HepG2 (cell line): Measurements from ENCODE around the gene IPPK. TPM values are rescaled to one million over a fixed set of nuclear protein-coding genes. Genes with fewer than 3 reads are reported as not detected.

ENCODE experiments used
- ATAC-seq: fragments of 200-7000 bp; cut with Tn5 transposase; 3 replicates; pipeline ENCODE4 v1.9.1; 2020; ENCODE audit warnings: mild to moderate bottlenecking, moderate library complexity
- BruUV-seq: library from RNA; stranded (reverse); fragments of 400-500 nt; replicated peaks from 2 replicates; lab custom pipeline; 2021; lab: Mats Ljungman, UMichigan
- CTCF ChIA-PET: fragments of 300-600 bp; formaldehyde crosslinking; extraction: SDS; loops from one replicate; lab custom pipeline; 2021; ENCODE audit warnings: low total read pairs, inconsistent platforms, low intra/inter-chr PET ratio; lab: Yijun Ruan, JAX
- POLR2A ChIA-PET: fragments of 350-600 bp; sonication (Branson Sonifier 250); formaldehyde crosslinking; loops from one replicate; lab custom pipeline; 2020; ENCODE audit warnings: antibody characterized with exemption, inconsistent platforms; lab: Yijun Ruan, JAX
- DNase-seq: peaks from one replicate; pipeline ENCODE4 v3.0.0-alpha.2; 2015; ENCODE audit warnings: low spot score
- FAIRE-seq: peaks from 3 replicates; lab custom pipeline; 2011; peaks lifted over from hg19 to GRCh38; lab: Jason Lieb, UNC
- H2AFZ ChIP-seq: one replicate; pipeline ENCODE4 v1.6.1; 2011; ENCODE audit warnings: low read length, inconsistent platforms
- H3K27ac ChIP-seq: fragments of 300-600 bp; 3 replicates; pipeline ENCODE4 v1.8.0; 2011; ENCODE audit warnings: mixed run types, mild to moderate bottlenecking, mixed read lengths, low read length, inconsistent platforms; ENCODE audit not compliant: insufficient read depth; ENCODE audit errors: extremely low read length
- H3K27me3 ChIP-seq, 2 experiments: fragments of 200-600 bp in 1 of 2; 2 replicates in 1 of 2; 3 replicates in 1 of 2; pipeline versions ENCODE4 v1.6.0 to v1.8.0; 2011; ENCODE audit warnings: low read length in 2 of 2, mild to moderate bottlenecking in 2 of 2, moderate library complexity in 2 of 2, inconsistent platforms in 1 of 2; ENCODE audit not compliant: insufficient read depth in 2 of 2, control insufficient read depth in 1 of 2
- H3K36me3 ChIP-seq, 2 experiments: fragments of 200-600 bp in 1 of 2; replicated peaks in 1 of 2; 2 replicates in 1 of 2; 3 replicates in 1 of 2; pipeline versions ENCODE4 v1.5.1 to v1.8.0; 2011; ENCODE audit warnings: low read length in 2 of 2, inconsistent platforms in 1 of 2; ENCODE audit not compliant: insufficient read depth in 2 of 2, control insufficient read depth in 1 of 2
- H3K4me1 ChIP-seq: 2 replicates; pipeline ENCODE4 v1.5.1; 2012; ENCODE audit warnings: low read length, inconsistent platforms; ENCODE audit not compliant: insufficient read depth
- H3K4me2 ChIP-seq: 2 replicates; pipeline ENCODE4 v1.6.0; 2011; ENCODE audit warnings: low read depth, low read length, inconsistent platforms
- H3K4me3 ChIP-seq, 3 experiments: fragments of 200-600 bp in 1 of 3; sonication (generic), shearing (Covaris generic) in 1 of 3; replicated peaks in 1 of 3; 2 replicates each; pipeline ENCODE4 v1.5.1; 2011 to 2016; ENCODE audit warnings: low read length in 3 of 3, inconsistent platforms in 2 of 3, low read depth in 2 of 3, mild to moderate bottlenecking in 2 of 3, control low read depth in 1 of 3, mixed read lengths in 1 of 3; ENCODE audit not compliant: insufficient read depth in 1 of 3
- H3K79me2 ChIP-seq: one replicate; pipeline ENCODE4 v1.6.1; 2011; ENCODE audit warnings: low read length, inconsistent platforms; ENCODE audit not compliant: insufficient read depth
- H3K9ac ChIP-seq: 2 replicates; pipeline ENCODE4 v1.6.0; 2011; ENCODE audit warnings: mild to moderate bottlenecking, low read depth, low read length, inconsistent platforms; ENCODE audit not compliant: insufficient read depth
- H3K9me3 ChIP-seq: 2 replicates; pipeline ENCODE4 v1.5.1; 2012; ENCODE audit warnings: mild to moderate bottlenecking, low read length
- H4K20me1 ChIP-seq: 2 replicates; pipeline ENCODE4 v1.6.0; 2011; ENCODE audit warnings: inconsistent platforms, mild to moderate bottlenecking, low read length, moderate library complexity; ENCODE audit not compliant: insufficient read depth
- ATF7 ChIP-seq, 2 experiments: fragments of 450-650 bp in 1 of 2; sonication (generic) in 1 of 2; formaldehyde crosslinking in 1 of 2; IDR thresholded peaks; 2 replicates each; pipeline versions ENCODE4 v1.4.0 to v1.6.1; 2016 to 2020; ENCODE audit warnings: antibody characterized with exemption in 1 of 2, mild to moderate bottlenecking in 1 of 2, missing genetic modification reagents in 1 of 2
- FOXP1 ChIP-seq, 2 experiments: fragments of 450-650 bp in 1 of 2; IDR thresholded peaks; 2 replicates each; pipeline ENCODE4 v1.6.1; 2017 to 2018; ENCODE audit warnings: antibody characterized with exemption in 1 of 2
- PPARG ChIP-seq: conservative IDR thresholded peaks from 2 replicates; pipeline ENCODE4 v1.6.1; 2016; ENCODE audit warnings: missing biosample characterization, missing genetic modification reagents
- RAD51 ChIP-seq: fragments of 450-650 bp; IDR thresholded peaks from 2 replicates; pipeline ENCODE4 v1.6.1; 2016; ENCODE audit warnings: borderline replicate concordance
- RBM39 ChIP-seq: fragments of 200-400 bp; formaldehyde crosslinking; IDR thresholded peaks from one replicate; pipeline ENCODE4 v1.6.1; 2018; ENCODE audit warnings: antibody characterized with exemption, mild to moderate bottlenecking, low read depth, low read length; ENCODE audit not compliant: poor library complexity, severe bottlenecking
- SAFB2 ChIP-seq: sonication (generic); formaldehyde crosslinking; IDR thresholded peaks from 2 replicates; pipeline ENCODE4 v1.5.1; 2020; ENCODE audit warnings: missing genetic modification reagents, low read depth, mild to moderate bottlenecking, borderline replicate concordance
- ZMYM2 ChIP-seq: sonication (generic); formaldehyde crosslinking; IDR thresholded peaks from 2 replicates; pipeline ENCODE4 v1.8.0; 2022; ENCODE audit warnings: mild to moderate bottlenecking, missing genetic modification reagents
- ZNF337 ChIP-seq: sonication (generic); formaldehyde crosslinking; IDR thresholded peaks from 2 replicates; pipeline ENCODE4 v1.5.1; 2020; ENCODE audit warnings: missing genetic modification reagents, low read depth, mild to moderate bottlenecking, borderline replicate concordance
- ZNF343 ChIP-seq: sonication (generic); formaldehyde crosslinking; IDR thresholded peaks from 2 replicates; pipeline ENCODE4 v1.4.0; 2020; ENCODE audit warnings: mild to moderate bottlenecking, missing genetic modification reagents
- ZNF354B ChIP-seq: sonication (generic); formaldehyde crosslinking; IDR thresholded peaks from 2 replicates; pipeline ENCODE4 v1.8.0; 2022; ENCODE audit warnings: mild to moderate bottlenecking, missing genetic modification reagents
- ZNF598 ChIP-seq: sonication (generic); formaldehyde crosslinking; IDR thresholded peaks from 2 replicates; pipeline ENCODE4 v1.5.1; 2020; ENCODE audit warnings: mild to moderate bottlenecking, missing genetic modification reagents, borderline replicate concordance
- ZNF614 ChIP-seq: IDR thresholded peaks from 2 replicates; pipeline ENCODE4 v1.6.1; 2018; ENCODE audit warnings: missing biosample characterization, missing genetic modification reagents, inconsistent platforms, borderline replicate concordance
- WGBS: methylation state at CpG from one replicate; pipeline ENCODE4 v1.1.6; 2017; ENCODE audit warnings: low lambda C conversion rate; 5-methylcytosine and 5-hydroxymethylcytosine counted together
- in situ Hi-C: cut with HindIII; loops from 2 replicates; pipeline ENCODE4 v1.10.0; 2017; ENCODE audit warnings: low pct_unique_long_range_greater_than_20kb; ENCODE audit not compliant: extremely low pct_ligation_motif_present
- intact Hi-C: fragments of 100-400 bp; cut with micrococcal nuclease; formaldehyde crosslinking; loops from one replicate; pipeline ENCODE4 v1.10.0; 2022; ENCODE audit not compliant: unreplicated experiment
- polyA plus RNA-seq, 8 experiments: library from polyadenylated mRNA; depleted of rRNA in 3 of 8; stranded (reverse) in 7 of 8; unstranded in 1 of 8; fragments of >200 nt; fragmentation: Illumina TruSeq in 4 of 8; extraction: Trizol in 4 of 8; gene quantifications; 2 replicates each; pipeline versions ENCODE4 v1.2.1 to v1.2.3, GENCODE V29; 2011 to 2016; ENCODE audit warnings: low read depth in 4 of 8, missing spikeins in 1 of 8, mixed read lengths in 1 of 8; ENCODE audit not compliant: insufficient read depth in 1 of 8
- total RNA-seq, 5 experiments: library from RNA; depleted of rRNA; stranded (reverse); fragments of >200 nt; fragmentation: Illumina TruSeq; extraction: Trizol; gene quantifications; 2 replicates each; pipeline ENCODE4 v1.2.3, GENCODE V29; 2016; ENCODE audit warnings: low read depth in 1 of 5
- TF ChIP-seq, protein P1 (sequence below): sonication (generic); formaldehyde crosslinking; IDR thresholded peaks from 2 replicates; pipeline ENCODE4 v1.4.0; 2020; ENCODE audit warnings: mild to moderate bottlenecking, missing genetic modification reagents
- TF ChIP-seq, protein P2 (sequence below): IDR thresholded peaks from 2 replicates; pipeline ENCODE4 v1.6.1; 2012; ENCODE audit warnings: low read depth, low read length, improper control_type of control experiment
- TF ChIP-seq, protein P3 (sequence below): sonication (generic); formaldehyde crosslinking; conservative IDR thresholded peaks from 2 replicates; pipeline ENCODE4 v1.4.0; 2020; ENCODE audit warnings: missing genetic modification reagents

Gene IPPK
- total and polyA plus RNA-seq, 2 of the 13 experiments (the other 11 are each of a cell fraction or from before 2014, with no cell fraction given) = 9.9 to 14.1 TPM

DNA sequence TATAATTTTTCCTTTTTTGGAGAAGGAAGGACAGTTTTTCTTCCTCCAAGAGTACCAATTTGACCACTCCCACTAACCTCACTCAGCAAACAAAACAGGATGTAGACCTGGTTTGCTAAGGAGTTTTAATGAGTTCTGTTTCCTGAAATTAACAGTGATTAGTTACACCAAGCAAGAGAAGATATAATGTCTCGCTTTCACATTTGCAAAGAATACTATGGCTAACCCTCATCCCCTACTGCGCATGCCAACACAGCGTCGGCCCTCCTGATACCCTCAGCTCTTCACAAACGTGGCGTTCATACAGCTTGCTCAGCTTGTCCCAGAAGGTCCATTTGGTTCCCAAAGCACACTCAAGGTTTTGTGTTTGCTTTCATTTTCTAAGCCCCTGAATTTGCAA lies 41.9 kb upstream of the IPPK start (continued):
- TF ChIP-seq, protein P1, sequence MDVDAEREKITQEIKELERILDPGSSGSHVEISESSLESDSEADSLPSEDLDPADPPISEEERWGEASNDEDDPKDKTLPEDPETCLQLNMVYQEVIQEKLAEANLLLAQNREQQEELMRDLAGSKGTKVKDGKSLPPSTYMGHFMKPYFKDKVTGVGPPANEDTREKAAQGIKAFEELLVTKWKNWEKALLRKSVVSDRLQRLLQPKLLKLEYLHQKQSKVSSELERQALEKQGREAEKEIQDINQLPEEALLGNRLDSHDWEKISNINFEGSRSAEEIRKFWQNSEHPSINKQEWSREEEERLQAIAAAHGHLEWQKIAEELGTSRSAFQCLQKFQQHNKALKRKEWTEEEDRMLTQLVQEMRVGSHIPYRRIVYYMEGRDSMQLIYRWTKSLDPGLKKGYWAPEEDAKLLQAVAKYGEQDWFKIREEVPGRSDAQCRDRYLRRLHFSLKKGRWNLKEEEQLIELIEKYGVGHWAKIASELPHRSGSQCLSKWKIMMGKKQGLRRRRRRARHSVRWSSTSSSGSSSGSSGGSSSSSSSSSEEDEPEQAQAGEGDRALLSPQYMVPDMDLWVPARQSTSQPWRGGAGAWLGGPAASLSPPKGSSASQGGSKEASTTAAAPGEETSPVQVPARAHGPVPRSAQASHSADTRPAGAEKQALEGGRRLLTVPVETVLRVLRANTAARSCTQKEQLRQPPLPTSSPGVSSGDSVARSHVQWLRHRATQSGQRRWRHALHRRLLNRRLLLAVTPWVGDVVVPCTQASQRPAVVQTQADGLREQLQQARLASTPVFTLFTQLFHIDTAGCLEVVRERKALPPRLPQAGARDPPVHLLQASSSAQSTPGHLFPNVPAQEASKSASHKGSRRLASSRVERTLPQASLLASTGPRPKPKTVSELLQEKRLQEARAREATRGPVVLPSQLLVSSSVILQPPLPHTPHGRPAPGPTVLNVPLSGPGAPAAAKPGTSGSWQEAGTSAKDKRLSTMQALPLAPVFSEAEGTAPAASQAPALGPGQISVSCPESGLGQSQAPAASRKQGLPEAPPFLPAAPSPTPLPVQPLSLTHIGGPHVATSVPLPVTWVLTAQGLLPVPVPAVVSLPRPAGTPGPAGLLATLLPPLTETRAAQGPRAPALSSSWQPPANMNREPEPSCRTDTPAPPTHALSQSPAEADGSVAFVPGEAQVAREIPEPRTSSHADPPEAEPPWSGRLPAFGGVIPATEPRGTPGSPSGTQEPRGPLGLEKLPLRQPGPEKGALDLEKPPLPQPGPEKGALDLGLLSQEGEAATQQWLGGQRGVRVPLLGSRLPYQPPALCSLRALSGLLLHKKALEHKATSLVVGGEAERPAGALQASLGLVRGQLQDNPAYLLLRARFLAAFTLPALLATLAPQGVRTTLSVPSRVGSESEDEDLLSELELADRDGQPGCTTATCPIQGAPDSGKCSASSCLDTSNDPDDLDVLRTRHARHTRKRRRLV (CRISPR knock-in tag) = no peak
- TF ChIP-seq, protein P2, sequence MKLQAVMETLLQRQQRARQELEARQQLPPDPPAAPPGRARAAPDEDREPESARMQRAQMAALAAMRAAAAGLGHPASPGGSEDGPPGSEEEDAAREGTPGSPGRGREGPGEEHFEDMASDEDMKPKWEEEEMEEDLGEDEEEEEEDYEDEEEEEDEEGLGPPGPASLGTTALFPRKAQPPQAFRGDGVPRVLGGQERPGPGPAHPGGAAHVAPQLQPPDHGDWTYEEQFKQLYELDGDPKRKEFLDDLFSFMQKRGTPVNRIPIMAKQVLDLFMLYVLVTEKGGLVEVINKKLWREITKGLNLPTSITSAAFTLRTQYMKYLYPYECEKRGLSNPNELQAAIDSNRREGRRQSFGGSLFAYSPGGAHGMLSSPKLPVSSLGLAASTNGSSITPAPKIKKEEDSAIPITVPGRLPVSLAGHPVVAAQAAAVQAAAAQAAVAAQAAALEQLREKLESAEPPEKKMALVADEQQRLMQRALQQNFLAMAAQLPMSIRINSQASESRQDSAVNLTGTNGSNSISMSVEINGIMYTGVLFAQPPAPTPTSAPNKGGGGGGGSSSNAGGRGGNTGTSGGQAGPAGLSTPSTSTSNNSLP = no peak
- no peak for TF ChIP-seq ZMYM2 (CRISPR knock-in tag)
- no peak for TF ChIP-seq FOXP1 (IDR thresholded peaks at IDR 0.05)
- no peak for TF ChIP-seq FOXP1 (CRISPR knock-in tag; IDR thresholded peaks at IDR 0.05)
- no peak for TF ChIP-seq PPARG
- no peak for TF ChIP-seq ZNF354B (CRISPR knock-in tag)

DNA sequence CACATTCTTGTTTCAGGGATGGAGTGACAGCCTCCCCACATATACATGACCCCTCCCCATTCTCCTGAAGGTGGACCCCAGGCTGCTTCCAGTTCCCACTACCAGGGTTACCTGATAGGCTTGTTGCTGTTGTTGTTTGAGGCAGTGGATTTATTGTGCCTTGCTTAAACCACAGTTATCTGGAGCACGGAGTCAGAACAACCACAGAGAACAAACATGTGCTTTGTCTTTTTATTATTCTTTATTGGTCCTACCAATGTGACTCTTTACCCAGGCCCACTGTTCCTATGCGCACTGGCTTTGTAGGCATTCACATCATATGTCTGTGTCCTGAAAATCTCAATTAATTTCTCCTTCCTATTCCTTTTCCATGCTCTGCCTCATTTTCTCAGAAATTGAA lies 41.2 kb upstream of the IPPK start:
- no peaks in the 10 kb centered on the region for H3K4me1 ChIP-seq
- in situ Hi-C loops = no loop called here
- POLR2A ChIA-PET = no interaction called here
- H3K79me2 ChIP-seq = no peaks in the 10 kb centered on the region
- H3K27me3 ChIP-seq = no peaks in the 10 kb centered on the region
- H3K27ac ChIP-seq = no peak overlapping the region
- 95% methylated on average over 2 of the region's 2 CpGs for WGBS
- H3K9ac ChIP-seq = no peak overlapping the region
- FAIRE-seq (no peak), ATAC-seq (no peak), DNase-seq (no peak)
- BruUV-seq = no TSS peak
- CTCF ChIA-PET = no interaction called here
- no peaks in the 10 kb centered on the region for H3K9me3 ChIP-seq
- H3K36me3 ChIP-seq = peaks cover 23 to 53% of the 10 kb centered on the region in 2 experiments; a peak in 4 of 5 replicates
- H3K4me2 ChIP-seq = no peak overlapping the region
- H4K20me1 ChIP-seq = no peaks in the 10 kb centered on the region; the same call in 1 of the 2 replicates
- intact Hi-C loops = no loop called here
- no peak overlapping the region for H3K4me3 ChIP-seq
- no peak overlapping the region for H2AFZ ChIP-seq
- no peak for TF ChIP-seq RAD51
- TF ChIP-seq ATF7 (IDR thresholded peaks at IDR 0.05) = no peak
- no peak for TF ChIP-seq ATF7 (CRISPR knock-in tag; IDR thresholded peaks at IDR 0.05)
- TF ChIP-seq ZNF337 (CRISPR knock-in tag) = no peak
- no peak for TF ChIP-seq ZNF614
- TF ChIP-seq SAFB2 (CRISPR knock-in tag) = no peak
- TF ChIP-seq, protein P3, sequence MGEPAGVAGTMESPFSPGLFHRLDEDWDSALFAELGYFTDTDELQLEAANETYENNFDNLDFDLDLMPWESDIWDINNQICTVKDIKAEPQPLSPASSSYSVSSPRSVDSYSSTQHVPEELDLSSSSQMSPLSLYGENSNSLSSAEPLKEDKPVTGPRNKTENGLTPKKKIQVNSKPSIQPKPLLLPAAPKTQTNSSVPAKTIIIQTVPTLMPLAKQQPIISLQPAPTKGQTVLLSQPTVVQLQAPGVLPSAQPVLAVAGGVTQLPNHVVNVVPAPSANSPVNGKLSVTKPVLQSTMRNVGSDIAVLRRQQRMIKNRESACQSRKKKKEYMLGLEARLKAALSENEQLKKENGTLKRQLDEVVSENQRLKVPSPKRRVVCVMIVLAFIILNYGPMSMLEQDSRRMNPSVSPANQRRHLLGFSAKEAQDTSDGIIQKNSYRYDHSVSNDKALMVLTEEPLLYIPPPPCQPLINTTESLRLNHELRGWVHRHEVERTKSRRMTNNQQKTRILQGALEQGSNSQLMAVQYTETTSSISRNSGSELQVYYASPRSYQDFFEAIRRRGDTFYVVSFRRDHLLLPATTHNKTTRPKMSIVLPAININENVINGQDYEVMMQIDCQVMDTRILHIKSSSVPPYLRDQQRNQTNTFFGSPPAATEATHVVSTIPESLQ (CRISPR knock-in tag) = no peak
- no peak for TF ChIP-seq ZNF598 (CRISPR knock-in tag)
- TF ChIP-seq RBM39 = no peak
- no peak for TF ChIP-seq ZNF343
